Choroid plexus epithelial cell (primary cell): Measurements from ENCODE around the gene SHC3.

Experiments
- DNase-seq: peaks from one replicate; pipeline ENCODE4 v3.0.0-alpha.2; 2010; ENCODE audit warnings: low read depth
- H3K4me3 ChIP-seq: 2 replicates; pipeline ENCODE4 v1.5.1; 2011; ENCODE audit warnings: low read depth, mild to moderate bottlenecking, control low read depth, low read length, moderate library complexity
- TF ChIP-seq, protein P1 (sequence below): conservative IDR thresholded peaks from 2 replicates; pipeline ENCODE4 v1.5.1; 2011; ENCODE audit warnings: low read depth, mild to moderate bottlenecking, control low read depth, inconsistent platforms, low read length, moderate library complexity

Gene SHC3

DNA sequence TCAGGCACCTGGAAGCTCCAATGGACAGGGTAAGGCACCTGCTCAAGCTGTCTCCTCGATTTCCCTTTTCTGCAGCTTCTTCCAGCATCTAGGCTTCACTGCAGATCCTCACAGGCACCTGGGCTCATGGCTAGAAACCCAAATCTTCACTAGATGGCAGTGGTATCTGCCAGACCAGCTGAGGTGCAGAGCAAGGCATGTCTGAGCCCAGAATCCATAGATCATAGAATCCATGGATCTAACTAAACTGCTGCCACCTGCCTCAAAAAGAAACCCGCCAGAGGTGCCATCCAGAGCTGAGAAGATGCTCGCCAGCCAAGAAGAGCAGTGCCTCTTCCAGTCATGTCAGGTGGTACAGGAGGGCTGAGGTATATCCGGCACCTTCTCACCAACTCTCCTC, 6.9 kb downstream of the SHC3 start:
- no peak overlapping the region for H3K4me3 ChIP-seq
- DNase-seq, result no peak
- TF ChIP-seq, protein P1, sequence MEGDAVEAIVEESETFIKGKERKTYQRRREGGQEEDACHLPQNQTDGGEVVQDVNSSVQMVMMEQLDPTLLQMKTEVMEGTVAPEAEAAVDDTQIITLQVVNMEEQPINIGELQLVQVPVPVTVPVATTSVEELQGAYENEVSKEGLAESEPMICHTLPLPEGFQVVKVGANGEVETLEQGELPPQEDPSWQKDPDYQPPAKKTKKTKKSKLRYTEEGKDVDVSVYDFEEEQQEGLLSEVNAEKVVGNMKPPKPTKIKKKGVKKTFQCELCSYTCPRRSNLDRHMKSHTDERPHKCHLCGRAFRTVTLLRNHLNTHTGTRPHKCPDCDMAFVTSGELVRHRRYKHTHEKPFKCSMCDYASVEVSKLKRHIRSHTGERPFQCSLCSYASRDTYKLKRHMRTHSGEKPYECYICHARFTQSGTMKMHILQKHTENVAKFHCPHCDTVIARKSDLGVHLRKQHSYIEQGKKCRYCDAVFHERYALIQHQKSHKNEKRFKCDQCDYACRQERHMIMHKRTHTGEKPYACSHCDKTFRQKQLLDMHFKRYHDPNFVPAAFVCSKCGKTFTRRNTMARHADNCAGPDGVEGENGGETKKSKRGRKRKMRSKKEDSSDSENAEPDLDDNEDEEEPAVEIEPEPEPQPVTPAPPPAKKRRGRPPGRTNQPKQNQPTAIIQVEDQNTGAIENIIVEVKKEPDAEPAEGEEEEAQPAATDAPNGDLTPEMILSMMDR, result peak; percentile 34

GRCh38 chr9:89171231-89171630, 7.4 kb downstream of the SHC3 start:
- DNase-seq, result no peak
- H3K4me3 ChIP-seq, result no peak overlapping the region
- TF ChIP-seq, protein P1, result no peak

DNA sequence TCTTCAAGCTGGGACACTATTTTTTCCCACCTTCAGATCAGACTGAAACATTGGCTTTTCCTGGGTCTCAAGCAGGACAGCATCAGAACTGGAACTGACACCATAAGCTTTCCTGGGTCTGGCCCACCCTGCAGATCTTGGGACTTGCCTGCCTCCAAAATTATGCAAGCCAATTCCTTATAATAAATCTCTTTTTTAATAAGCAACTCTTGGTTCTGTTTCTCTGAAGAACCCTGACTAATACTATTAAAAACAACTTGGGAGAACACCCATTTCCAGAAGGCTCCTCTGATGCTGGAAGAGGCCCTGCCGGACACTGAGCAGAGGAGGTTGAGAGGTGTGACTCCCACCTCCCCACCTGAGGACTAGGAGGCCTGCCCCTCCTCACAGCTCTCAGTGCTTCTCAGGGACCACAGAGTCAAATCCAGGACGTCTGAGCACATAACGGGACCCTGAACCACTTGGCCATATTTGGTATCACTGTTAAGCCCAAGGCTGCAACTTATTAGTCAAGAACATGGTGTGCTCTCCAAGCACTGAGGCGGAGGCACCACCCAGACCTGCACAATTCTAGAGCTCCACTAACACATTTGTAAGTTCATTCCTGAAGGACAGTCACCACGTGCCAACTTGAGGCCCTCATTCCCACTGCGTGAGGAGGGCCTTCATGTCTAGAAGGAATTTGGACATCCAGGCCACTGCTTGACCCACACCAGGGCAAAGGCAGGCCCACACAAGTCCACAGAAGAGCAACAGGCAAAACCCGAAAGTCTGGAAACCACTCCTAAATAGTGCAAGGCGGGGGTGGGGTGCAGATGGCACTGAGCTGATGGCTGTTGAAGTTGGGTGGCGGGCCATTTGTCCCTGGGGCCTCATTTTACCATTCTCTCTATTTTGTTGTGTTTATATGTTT, 9.5 kb downstream of the SHC3 start:
- TF ChIP-seq, protein P1, result no peak
- H3K4me3 ChIP-seq, result no peak overlapping the region
- DNase-seq, result no peak

DNA sequence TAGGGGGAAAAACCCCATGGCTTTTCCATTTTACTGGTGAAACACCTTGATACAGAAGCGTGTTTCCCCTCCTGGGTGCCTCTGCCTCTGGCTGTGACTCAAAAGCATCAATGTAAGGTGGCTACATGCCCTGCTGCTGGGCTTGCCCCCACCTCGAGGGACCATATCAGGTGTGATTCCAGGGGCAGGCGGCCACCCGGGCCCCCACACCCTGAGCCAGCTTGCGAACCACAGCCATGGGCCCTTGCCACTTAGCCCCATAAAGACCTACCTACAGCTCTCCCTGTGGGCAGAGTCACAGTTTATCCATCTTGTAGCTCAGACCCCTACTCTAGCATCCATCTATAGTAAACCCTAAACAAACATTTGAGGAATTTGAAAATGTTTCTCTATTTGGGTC, 10.8 kb downstream of the SHC3 start:
- TF ChIP-seq, protein P1, result no peak
- no peak for DNase-seq
- no peak overlapping the region for H3K4me3 ChIP-seq

- H3K4me3 ChIP-seq, result no peak overlapping the region
- TF ChIP-seq, protein P1, result no peak
- no peak for DNase-seq
Measured at GRCh38 chr9:89166852-89167251, 11.8 kb downstream of the SHC3 start.

DNA sequence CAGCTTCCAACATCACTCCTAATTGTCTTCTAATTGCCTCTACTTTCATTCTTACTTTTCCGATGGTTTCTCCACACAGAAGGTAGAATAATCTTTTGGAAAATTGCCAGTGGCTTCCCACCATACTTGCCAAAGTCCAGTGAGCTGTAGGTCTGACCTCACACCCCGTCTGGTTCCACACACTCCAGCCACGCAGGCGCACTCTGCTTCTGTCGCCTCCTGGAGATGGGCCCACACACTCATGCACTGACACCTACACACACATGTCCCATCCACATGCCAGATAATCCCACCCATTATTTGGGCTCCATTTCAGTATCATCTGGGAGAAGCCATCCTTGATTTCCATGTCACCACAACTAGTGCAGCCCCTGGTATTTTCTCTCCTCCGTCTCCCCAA, 12.7 kb downstream of the SHC3 start:
- TF ChIP-seq, protein P1, result no peak
- no peak overlapping the region for H3K4me3 ChIP-seq
- no peak for DNase-seq

DNA sequence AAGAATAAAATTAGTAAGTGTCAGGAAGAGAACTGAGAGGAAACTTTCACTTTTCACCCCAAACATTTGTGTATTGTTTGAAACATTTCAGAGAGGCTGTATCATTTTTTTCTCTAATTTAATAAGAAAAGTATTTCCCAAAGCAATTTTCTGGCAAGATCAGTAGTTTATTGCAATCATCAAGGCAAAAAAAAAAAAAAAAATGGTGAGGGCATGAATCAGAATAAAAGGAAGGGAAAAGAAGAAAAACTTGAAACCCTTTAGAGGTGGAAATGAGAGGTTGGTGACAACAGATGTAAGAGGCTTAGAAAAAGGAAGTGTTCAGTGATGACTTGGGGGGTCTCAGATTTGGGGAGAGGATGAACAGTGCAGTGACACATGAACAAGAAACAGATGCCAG, 13.3 kb downstream of the SHC3 start:
- TF ChIP-seq, protein P1, result no peak
- H3K4me3 ChIP-seq, result no peak overlapping the region
- no peak for DNase-seq
